Measurements from ENCODE around the gene DYRK2.

DNA sequence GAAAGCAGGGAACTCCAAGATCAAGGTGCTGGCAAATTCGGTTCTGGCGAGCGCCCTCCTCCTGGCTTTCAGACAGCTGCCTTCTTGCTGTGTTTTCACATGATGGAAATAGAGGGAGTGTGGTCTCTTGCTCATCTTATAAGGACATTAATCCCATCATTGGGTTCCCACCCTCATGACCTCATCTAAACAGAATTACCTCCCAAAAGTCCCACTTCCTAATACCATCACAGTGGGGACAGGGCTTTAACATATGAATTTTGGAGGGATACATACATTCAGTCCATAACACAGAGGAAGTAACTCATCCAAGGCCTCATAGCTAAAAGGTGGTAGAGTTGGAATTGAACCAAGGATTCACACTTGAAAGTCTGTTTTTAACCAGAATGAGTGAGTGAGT, 28.6 kb downstream of the DYRK2 start:
- TF ChIP-seq EZH2 (IDR thresholded peaks at IDR 0.05; ENCODE audit: insufficient read depth, poor library complexity, severe bottlenecking) (no peak), EZH2phosphoT487 (IDR thresholded peaks at IDR 0.05; ENCODE audit: insufficient read depth, low read depth) (no peak)

Data from GM23248 (cell line).